Measurements from ENCODE around the gene SH3PXD2A.

The SH3PXD2A gene

GRCh38 chr10:103770139-103770538, 85.2 kb downstream of the SH3PXD2A start:
- FAIRE-seq (peak; percentile 20), DNase-seq (ENCODE audit: insufficient read length, low spot score) (no peak)
- TF ChIP-seq POLR2AphosphoS5 (IDR thresholded peaks at IDR 0.05; ENCODE audit: low read depth, low read length) (no peak), POLR2A (IDR thresholded peaks at IDR 0.05; ENCODE audit: low read depth, low read length) (no peak), SPI1 (IDR thresholded peaks at IDR 0.05; ENCODE audit: low read depth, low read length) (no peak), POU2F2 (IDR thresholded peaks at IDR 0.05; ENCODE audit: low read depth, low read length) (no peak), PAX5 (IDR thresholded peaks at IDR 0.05; ENCODE audit: insufficient read depth, low read length, severe bottlenecking) (no peak), TAF1 (IDR thresholded peaks at IDR 0.05; ENCODE audit: low read depth, low read length) (no peak)

- no peak for TF ChIP-seq TAF1 (IDR thresholded peaks at IDR 0.05; ENCODE audit: low read depth, low read length)
- TF ChIP-seq SPI1 (IDR thresholded peaks at IDR 0.05; ENCODE audit: low read depth, low read length) = peak; percentile 81
- DNase-seq (ENCODE audit: insufficient read length, low spot score) (no peak), FAIRE-seq (no peak)
These were observed 86.2 kb downstream of the SH3PXD2A start for GRCh38 chr10:103769176-103769575.

- TF ChIP-seq SPI1 (IDR thresholded peaks at IDR 0.05; ENCODE audit: low read depth, low read length) (no peak), PAX5 (IDR thresholded peaks at IDR 0.05; ENCODE audit: insufficient read depth, low read length, severe bottlenecking) (no peak), POLR2A (IDR thresholded peaks at IDR 0.05; ENCODE audit: low read depth, low read length) (no peak), TAF1 (IDR thresholded peaks at IDR 0.05; ENCODE audit: low read depth, low read length) (no peak), POLR2AphosphoS5 (IDR thresholded peaks at IDR 0.05; ENCODE audit: low read depth, low read length) (no peak), POU2F2 (IDR thresholded peaks at IDR 0.05; ENCODE audit: low read depth, low read length) (no peak)
- FAIRE-seq (no peak), DNase-seq (ENCODE audit: insufficient read length, low spot score) (no peak)
These were observed 87.0 kb downstream of the SH3PXD2A start for GRCh38 chr10:103768345-103768744.

- no peak for FAIRE-seq
- TF ChIP-seq TAF1 (IDR thresholded peaks at IDR 0.05; ENCODE audit: low read depth, low read length) (no peak), PAX5 (IDR thresholded peaks at IDR 0.05; ENCODE audit: insufficient read depth, low read length, severe bottlenecking) (no peak)
- DNase-seq (ENCODE audit: insufficient read length, low spot score) = no peak
These were observed 87.6 kb downstream of the SH3PXD2A start for GRCh38 chr10:103767756-103768155.

GRCh38 chr10:103766751-103767505, 88.4 kb downstream of the SH3PXD2A start:
- FAIRE-seq (no peak), DNase-seq (ENCODE audit: insufficient read length, low spot score) (no peak)
- TF ChIP-seq POLR2A (IDR thresholded peaks at IDR 0.05; ENCODE audit: low read depth, low read length) (no peak), TAF1 (IDR thresholded peaks at IDR 0.05; ENCODE audit: low read depth, low read length) (no peak), POU2F2 (IDR thresholded peaks at IDR 0.05; ENCODE audit: low read depth, low read length) (no peak), SPI1 (IDR thresholded peaks at IDR 0.05; ENCODE audit: low read depth, low read length) (no peak), POLR2AphosphoS5 (IDR thresholded peaks at IDR 0.05; ENCODE audit: low read depth, low read length) (no peak), PAX5 (IDR thresholded peaks at IDR 0.05; ENCODE audit: insufficient read depth, low read length, severe bottlenecking) (no peak)

- DNase-seq (ENCODE audit: insufficient read length, low spot score) (no peak), FAIRE-seq (no peak)
- no peak for TF ChIP-seq TAF1 (IDR thresholded peaks at IDR 0.05; ENCODE audit: low read depth, low read length)
- TF ChIP-seq POLR2AphosphoS5 (IDR thresholded peaks at IDR 0.05; ENCODE audit: low read depth, low read length) = no peak
- TF ChIP-seq POU2F2 (IDR thresholded peaks at IDR 0.05; ENCODE audit: low read depth, low read length) = no peak
- TF ChIP-seq SPI1 (IDR thresholded peaks at IDR 0.05; ENCODE audit: low read depth, low read length) = no peak
- no peak for TF ChIP-seq PAX5 (IDR thresholded peaks at IDR 0.05; ENCODE audit: insufficient read depth, low read length, severe bottlenecking)
- TF ChIP-seq POLR2A (IDR thresholded peaks at IDR 0.05; ENCODE audit: low read depth, low read length) = no peak
These were observed 89.4 kb downstream of the SH3PXD2A start for GRCh38 chr10:103765981-103766380.

- TF ChIP-seq POU2F2 (IDR thresholded peaks at IDR 0.05; ENCODE audit: low read depth, low read length) (no peak), SPI1 (IDR thresholded peaks at IDR 0.05; ENCODE audit: low read depth, low read length) (no peak), TAF1 (IDR thresholded peaks at IDR 0.05; ENCODE audit: low read depth, low read length) (no peak), POLR2A (IDR thresholded peaks at IDR 0.05; ENCODE audit: low read depth, low read length) (no peak), PAX5 (IDR thresholded peaks at IDR 0.05; ENCODE audit: insufficient read depth, low read length, severe bottlenecking) (no peak), POLR2AphosphoS5 (IDR thresholded peaks at IDR 0.05; ENCODE audit: low read depth, low read length) (no peak)
- no peak for FAIRE-seq
- no peak for DNase-seq (ENCODE audit: insufficient read length, low spot score)
These were observed 90.2 kb downstream of the SH3PXD2A start for GRCh38 chr10:103765168-103765567.

GRCh38 chr10:103764296-103765088, 90.9 kb downstream of the SH3PXD2A start:
- DNase-seq (ENCODE audit: insufficient read length, low spot score) (no peak), FAIRE-seq (no peak)
- no peak for TF ChIP-seq POLR2AphosphoS5 (IDR thresholded peaks at IDR 0.05; ENCODE audit: low read depth, low read length)
- TF ChIP-seq POU2F2 (IDR thresholded peaks at IDR 0.05; ENCODE audit: low read depth, low read length) = no peak
- no peak for TF ChIP-seq POLR2A (IDR thresholded peaks at IDR 0.05; ENCODE audit: low read depth, low read length)
- TF ChIP-seq TAF1 (IDR thresholded peaks at IDR 0.05; ENCODE audit: low read depth, low read length) = no peak
- no peak for TF ChIP-seq PAX5 (IDR thresholded peaks at IDR 0.05; ENCODE audit: insufficient read depth, low read length, severe bottlenecking)
- no peak for TF ChIP-seq SPI1 (IDR thresholded peaks at IDR 0.05; ENCODE audit: low read depth, low read length)

GRCh38 chr10:103763374-103764202, 91.8 kb downstream of the SH3PXD2A start:
- DNase-seq (ENCODE audit: insufficient read length, low spot score) = no peak
- FAIRE-seq = peak; percentile 81
- no peak for TF ChIP-seq POLR2A (IDR thresholded peaks at IDR 0.05; ENCODE audit: low read depth, low read length)
- peak; percentile 82 for TF ChIP-seq SPI1 (IDR thresholded peaks at IDR 0.05; ENCODE audit: low read depth, low read length)
- TF ChIP-seq POU2F2 (IDR thresholded peaks at IDR 0.05; ENCODE audit: low read depth, low read length) = no peak

Data from GM12891 (cell line).